G401 (cell line): ENCODE measurements around the gene SLIT1. TPM values are rescaled to one million over a fixed set of nuclear protein-coding genes. Genes with fewer than 3 reads are reported as not detected.

Experiments
- DNase-seq: peaks from one replicate; pipeline ENCODE4 v3.0.0-alpha.2; 2015; ENCODE audit warnings: low spot score
- in situ Hi-C: cut with HindIII; loops from 2 replicates; pipeline ENCODE4 v1.10.0; 2016; ENCODE audit warnings: low sequenced_read_pairs, mixed read lengths
- total RNA-seq: library from RNA; depleted of rRNA; stranded (reverse); fragments of >200 nt; shearing (Covaris generic); gene quantifications from 2 replicates; pipeline ENCODE4 v1.2.3, GENCODE V29; 2014

The SLIT1 gene
- total RNA-seq, 1 experiment from 2014 or later = 0.20 TPM

DNA sequence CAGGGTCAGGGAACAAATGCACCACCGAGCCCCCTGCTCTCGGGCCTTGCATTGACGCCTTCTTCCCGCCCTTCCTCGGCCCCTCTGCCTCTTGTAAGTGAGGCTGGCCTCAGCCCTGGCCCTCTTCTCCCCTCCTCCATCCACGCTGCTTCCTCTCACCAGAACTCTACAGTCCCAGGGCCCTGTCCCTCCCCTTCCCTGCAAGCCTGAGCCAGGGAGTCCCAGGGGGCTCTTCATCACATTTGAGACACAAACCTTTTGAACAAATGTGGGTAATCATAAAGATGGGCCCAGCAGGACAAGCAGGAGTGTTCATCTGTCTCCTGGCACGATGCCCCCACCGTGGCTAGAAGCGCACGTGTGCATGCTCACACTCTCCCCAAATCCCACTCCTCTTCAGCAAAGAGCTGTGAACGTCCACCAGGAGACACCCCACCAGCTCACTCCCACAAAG lies 57.7 kb downstream of the SLIT1 start:
- DNase-seq = peak; percentile 41
- in situ Hi-C loops = no loop called here

DNA sequence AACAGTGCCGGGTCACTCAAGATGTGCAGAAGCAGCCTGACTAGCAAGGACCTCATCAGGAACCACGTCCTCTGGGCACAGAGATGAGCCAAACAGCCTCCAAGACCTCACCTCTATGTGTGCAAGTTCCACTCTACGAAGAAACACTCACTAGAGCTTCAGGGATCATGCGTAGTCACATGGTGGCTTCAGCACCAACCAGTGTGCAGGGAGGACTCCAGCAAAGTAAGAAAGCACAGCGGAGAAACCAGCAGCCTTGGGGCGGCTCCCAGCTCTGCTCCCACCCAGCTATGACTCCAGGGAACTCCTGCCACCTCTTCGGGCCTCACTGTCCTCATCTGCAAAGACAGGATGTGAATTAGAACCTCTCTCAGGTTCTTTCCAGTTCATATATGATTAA lies 58.2 kb downstream of the SLIT1 start:
- no peak for DNase-seq
- in situ Hi-C loops = no loop called here

DNA sequence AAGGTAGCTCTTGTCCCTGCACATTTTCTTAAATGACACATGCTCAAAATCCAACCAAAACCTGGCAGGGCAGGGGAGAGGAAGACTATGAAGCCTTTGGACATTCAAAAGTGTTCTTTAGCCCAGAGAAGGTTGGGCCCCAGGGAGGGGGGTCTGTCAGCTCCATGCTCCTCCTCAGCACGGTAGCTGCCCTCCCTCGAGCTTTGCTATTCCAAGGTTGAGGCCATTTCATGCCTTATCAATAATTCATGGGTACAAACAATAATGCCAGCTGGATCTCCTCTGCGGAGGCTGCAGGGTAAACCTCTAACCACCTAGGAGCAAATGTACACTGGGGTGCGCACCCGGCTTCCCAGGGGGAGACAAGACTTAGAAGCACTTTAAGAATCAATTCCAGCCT lies 61.5 kb downstream of the SLIT1 start:
- DNase-seq = no peak
- in situ Hi-C loops = no loop called here

- no peak for DNase-seq
- in situ Hi-C loops = no loop called here
These were observed 62.0 kb downstream of the SLIT1 start for GRCh38 chr10:97123765-97124164.

DNA sequence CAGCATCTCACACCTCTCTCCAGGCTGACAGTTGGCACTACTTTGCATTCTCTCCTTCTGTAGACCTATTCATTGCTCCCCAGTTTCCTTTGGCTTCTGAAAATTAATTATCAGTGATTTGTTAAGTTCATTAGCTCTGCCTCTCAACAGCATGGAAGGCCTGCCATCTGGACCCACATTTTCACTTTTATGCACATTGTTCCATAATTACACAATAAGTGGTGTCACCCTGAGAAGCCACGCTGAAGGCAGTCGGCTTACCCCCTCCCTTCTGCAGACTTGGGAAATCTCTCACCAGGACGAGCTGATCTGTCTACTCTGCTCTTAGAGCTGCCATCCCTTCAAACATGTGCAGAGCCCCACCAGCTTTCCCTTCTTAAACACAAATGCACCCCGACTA lies 64.7 kb downstream of the SLIT1 start:
- no peak for DNase-seq
- in situ Hi-C loops = no loop called here

- in situ Hi-C loops = no loop called here
- no peak for DNase-seq
These were observed 65.4 kb downstream of the SLIT1 start for GRCh38 chr10:97120370-97120769.

DNA sequence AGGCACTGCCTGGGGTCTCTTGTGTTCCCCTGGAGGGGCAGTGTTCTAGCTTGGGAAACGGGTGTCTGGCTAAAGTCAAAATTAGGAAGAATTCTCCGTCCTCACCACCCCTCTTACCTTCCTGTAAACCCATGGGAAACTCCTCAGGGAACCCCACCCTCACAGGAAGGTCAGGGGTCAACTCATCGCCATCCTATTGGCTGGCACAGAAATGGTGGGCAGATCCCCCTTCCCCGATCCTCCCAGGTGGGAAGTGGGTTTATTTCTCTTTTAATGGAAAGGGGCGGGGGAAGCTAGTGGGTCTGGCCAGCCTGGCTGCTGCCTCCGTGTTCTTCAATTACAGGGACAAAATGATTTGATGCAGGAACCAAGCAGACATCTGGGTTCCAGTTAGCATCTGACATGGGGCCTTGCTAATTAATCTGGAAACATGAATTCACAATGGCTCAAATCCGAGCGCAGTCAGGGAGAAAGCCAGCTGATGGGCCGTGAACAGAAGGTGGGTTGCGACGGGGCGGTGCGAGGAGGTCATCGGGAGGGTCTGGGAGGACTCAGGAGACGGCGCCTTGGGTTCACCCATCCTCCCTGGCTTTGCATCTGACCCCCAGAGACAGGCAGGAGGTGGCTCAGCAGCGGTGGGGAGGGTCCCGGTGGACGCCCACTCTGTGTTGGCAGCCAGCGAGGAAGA lies 66.6 kb downstream of the SLIT1 start:
- DNase-seq = no peak
- in situ Hi-C loops = no loop called here

- in situ Hi-C loops = no loop called here
- DNase-seq = no peak
These were observed 68.4 kb downstream of the SLIT1 start for GRCh38 chr10:97117372-97117771.

DNA sequence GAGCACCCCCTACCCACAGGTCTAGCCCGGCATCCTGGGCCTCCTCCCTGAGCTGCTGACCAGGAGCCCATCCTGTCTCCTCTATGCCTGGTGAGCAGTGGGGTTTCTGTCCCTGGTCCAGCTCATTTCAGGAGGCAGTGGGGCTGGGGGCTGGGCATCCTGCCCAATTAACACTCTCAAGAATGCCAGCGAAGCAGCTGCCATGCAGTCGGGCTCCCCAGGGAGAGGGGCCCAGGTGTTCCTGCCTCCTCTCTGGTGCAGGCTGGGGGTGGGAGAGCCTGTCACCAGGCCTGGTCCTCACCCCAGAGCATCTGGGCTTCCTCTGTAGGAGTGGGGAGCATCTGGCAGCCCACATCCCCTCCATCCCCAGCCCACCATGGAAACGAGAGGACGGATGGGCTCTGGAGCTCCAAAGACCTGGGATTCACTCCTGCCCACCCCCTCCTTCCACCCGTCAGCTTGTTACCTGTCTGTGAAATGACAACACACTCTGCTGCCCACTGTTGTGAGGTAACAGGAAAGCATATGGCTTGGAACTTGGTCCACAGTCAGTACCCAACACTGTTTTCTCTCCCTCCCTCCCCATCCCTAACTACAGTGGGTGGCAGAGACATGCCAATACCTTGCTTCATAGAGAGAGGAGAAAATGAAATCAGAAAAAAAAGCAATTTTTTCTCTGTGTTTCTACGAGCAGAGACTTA lies 69.1 kb downstream of the SLIT1 start:
- in situ Hi-C loops = no loop called here
- DNase-seq = peak; percentile 23

DNA sequence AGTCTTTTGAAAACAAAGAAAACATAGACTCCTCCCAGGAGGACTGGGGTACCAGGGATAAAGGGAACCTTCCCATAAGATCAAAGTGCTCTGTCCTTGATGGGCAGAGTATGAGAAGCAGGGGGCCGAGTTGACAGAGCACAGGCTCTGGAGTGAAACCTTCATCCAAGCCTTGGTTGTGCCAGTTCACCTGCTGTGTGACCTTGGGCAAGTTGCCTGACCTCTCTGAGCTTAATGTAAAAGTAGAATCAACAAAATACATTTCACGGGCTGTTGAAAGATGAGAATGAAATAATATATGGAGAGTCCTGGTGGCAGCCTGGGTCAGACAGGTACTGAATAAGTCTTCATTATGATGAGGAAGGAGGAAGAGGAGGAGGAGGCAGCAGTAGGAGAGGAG lies 69.9 kb downstream of the SLIT1 start:
- DNase-seq = no peak
- in situ Hi-C loops = no loop called here

DNA sequence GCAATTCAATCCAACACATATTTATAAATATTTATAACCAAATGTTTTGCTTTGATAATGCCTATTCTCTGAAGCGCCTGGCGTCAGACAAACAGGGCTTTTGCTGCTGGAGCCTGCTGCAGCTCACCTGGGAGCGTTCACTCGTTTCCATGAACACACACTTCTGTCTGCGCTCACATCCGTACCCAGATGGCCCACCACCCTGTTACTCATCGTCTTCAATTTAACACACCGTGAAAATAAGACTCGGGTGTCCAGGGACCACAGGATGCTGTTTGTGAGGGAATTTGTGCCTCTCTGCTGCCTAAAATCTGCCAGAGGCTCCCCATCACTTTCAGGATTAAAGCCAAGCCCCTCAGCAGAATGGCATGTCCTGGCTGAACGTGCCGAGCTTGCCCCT lies 74.1 kb downstream of the SLIT1 start:
- in situ Hi-C loops = no loop called here
- DNase-seq = no peak

DNA sequence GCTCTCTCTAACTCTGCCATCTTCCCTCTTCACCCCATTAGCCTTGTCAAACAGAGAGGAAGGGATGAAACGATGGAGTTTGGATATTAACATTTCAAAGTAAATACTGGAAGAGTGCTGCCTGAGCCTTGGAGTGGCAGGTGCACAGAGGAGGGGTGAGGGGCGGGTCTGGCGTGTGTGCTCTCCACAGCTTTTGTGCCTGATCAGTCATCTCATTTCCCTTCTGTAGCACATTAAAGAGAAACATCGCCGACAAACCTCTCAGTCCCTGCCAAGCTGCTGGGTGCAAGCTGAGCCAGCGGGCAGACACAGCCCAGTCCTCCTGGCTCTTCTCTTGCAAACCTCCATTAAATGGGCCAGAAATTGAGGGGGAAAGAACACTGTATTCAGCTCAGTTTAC lies 76.2 kb downstream of the SLIT1 start:
- peak; percentile 56 for DNase-seq
- in situ Hi-C loops = no loop called here

DNA sequence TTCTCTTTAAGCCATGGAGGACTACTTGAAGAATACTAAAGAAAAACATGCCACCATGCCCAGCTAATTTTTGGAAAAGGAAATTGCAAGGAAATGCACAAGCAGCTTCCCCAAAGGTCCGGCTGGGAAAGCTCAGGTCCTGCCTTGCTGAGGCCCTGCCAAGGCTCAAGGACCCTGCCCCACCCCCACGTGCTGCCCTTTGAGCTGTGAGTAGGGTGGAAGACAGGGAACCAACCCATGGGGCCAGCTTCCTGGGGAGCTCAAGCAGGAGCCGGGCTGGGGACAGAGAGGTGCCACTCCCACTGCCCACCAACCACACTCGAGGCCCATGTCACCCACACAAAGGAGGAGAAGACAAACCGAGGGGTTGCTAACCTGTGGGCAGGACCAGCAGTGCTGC lies 78.2 kb downstream of the SLIT1 start:
- in situ Hi-C loops = no loop called here
- no peak for DNase-seq

DNA sequence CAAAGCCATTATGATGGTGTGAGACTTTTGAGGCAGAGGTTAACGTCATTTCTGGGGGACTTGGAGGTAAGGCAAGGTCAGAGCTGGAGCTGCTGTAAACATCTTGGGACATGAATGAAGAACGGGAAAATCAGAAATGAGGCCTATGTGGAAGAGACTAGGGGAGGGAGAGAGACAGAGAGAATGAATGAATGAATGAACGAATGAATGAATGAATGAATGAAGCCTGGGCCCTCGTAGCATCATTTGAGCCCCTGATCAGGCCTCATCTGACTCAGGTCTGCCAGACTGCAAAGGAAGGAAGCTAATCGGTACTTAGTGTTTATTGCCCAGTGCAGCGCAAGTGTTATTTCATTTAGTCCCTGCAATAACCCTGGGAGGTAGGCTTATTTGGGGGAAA lies 79.6 kb downstream of the SLIT1 start:
- in situ Hi-C loops = no loop called here

DNA sequence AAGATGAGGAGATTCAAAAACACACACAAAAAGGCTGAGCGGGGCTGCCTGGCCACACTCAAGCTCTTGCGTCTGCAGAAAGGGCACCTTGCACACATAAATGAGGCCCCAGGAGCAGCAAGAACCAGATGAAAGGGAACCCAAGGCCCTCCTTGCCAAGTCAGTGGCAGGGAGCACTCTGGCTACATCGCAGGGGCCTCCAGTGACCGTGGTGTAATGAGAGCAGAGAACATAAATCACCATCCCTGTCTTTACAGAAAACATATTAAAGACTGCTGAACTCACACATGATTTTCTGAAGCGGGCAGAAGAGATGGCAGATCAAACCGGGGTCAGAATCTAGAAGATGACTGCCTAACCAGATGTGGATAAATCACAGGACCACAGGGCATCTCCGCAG lies 80.5 kb downstream of the SLIT1 start:
- in situ Hi-C loops = no loop called here
- no peak for DNase-seq

More for the DNA sequence above, 79.6 kb downstream of the SLIT1 start:
- DNase-seq = no peak

DNA sequence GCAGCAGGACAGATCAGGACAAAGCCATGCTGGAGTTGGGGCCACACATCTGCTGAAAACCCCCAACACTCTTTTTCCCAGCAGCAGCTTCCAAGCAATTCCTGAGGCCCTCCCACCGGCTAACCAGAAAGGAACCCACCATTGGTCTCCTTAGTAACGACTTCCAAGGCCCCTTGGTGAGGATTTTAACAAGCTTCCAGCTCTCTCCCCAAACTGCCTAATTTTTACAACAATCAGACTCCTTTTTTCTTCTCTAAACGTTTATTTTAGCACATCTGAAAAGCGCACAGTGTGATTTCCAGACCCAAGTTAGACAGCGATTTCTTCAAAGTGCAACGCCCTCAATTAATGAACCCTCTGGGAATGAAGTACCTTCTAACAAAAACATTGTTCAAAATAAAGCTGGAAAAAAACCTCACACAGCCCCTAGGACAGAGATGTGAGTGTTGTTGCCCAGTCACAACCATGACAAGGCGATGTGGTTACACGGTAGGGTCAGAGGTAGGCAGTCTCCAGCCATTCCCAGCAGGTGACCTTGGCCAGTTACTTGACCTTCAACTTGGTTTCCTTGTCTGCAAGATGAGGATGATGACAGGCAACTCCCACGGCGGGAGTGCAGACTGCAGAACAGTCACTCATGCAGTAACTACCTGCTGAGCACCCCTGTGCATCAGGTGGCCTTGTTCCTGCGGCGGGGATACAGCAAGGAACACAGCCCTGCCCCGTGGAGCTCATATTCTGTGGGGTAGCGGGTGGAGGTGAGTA lies 82.3 kb downstream of the SLIT1 start:
- DNase-seq = no peak
- in situ Hi-C loops = no loop called here

- in situ Hi-C loops = no loop called here
- DNase-seq = no peak
These were observed 83.3 kb downstream of the SLIT1 start for GRCh38 chr10:97102441-97102840.

- DNase-seq = no peak
- in situ Hi-C loops = no loop called here
These were observed 84.4 kb downstream of the SLIT1 start for GRCh38 chr10:97101166-97101940.

- DNase-seq = no peak
- in situ Hi-C loops = no loop called here
These were observed 85.1 kb downstream of the SLIT1 start for GRCh38 chr10:97100657-97101056.

DNA sequence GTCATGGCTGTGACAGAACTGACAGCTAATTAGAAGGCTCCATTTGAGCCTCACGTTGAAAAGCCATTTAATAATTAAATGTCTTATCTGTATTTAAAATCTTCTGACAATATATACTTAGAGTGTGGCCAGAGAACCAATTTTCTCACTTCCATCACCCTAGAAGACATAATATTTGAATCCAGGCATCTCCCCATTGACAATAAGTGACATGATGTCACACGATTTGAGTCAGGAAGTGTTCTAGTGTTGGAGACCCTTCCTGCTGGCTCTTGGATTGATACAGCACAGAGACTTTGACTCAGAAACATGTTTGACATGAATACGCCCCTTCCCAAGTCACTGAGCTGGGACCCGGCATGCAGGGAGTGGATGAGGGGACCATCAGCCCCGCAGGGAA lies 85.9 kb downstream of the SLIT1 start:
- in situ Hi-C loops = no loop called here
- no peak for DNase-seq
